Right lobe of liver (tissue), 6 donors: ENCODE measurements around the gene GAD1. TPM values are rescaled to one million over a fixed set of nuclear protein-coding genes. Genes with fewer than 3 reads are reported as not detected.

Source experiments
- ATAC-seq, 4 donors: fragments of 200-7000 bp; cut with Tn5 transposase; one replicate each; pipeline ENCODE4 v1.9.1; 2020; ENCODE audit warnings: mild to moderate bottlenecking in 4 of 4, moderate library complexity in 4 of 4
- DNase-seq, 3 donors: peaks; one replicate each; pipeline ENCODE4 v3.0.0-alpha.2; 2020
- H3K27ac ChIP-seq, 3 donors: fragments of 200-600 bp; one replicate each; pipeline ENCODE4 v1.8.0; 2022
- H3K27me3 ChIP-seq, 2 donors: fragments of 200-600 bp; one replicate each; pipeline ENCODE4 v1.8.0; 2022
- H3K36me3 ChIP-seq, 4 donors: fragments of 200-600 bp; sonication (generic) in 1 of 4; one replicate each; pipeline versions ENCODE4 v1.5.1 to v1.8.0; 2017 to 2022; ENCODE audit warnings: control low read depth in 1 of 4
- H3K4me1 ChIP-seq, 4 donors: fragments of 200-600 bp; sonication (generic) in 1 of 4; one replicate each; pipeline versions ENCODE4 v1.5.1 to v1.8.0; 2017 to 2022; ENCODE audit warnings: control low read depth in 1 of 4
- H3K4me3 ChIP-seq, 3 donors: fragments of 200-600 bp; one replicate each; pipeline ENCODE4 v1.8.0; 2022
- H3K9me3 ChIP-seq, 4 donors: fragments of 200-600 bp; sonication (generic) in 1 of 4; one replicate each; pipeline versions ENCODE4 v1.5.1 to v1.8.0; 2017 to 2022; ENCODE audit warnings: control low read depth in 1 of 4
- POLR2A ChIP-seq: fragments of 450-650 bp; IDR thresholded peaks from one replicate; pipeline ENCODE4 v1.6.1; 2017; ENCODE audit warnings: antibody characterized with exemption, mild to moderate bottlenecking
- WGBS: methylation state at CpG from one replicate; pipeline ENCODE4 v1.1.6; 2018; ENCODE audit warnings: low coverage, low lambda C conversion rate; ENCODE audit not compliant: insufficient coverage; ENCODE audit errors: missing lambda C conversion rate; 5-methylcytosine and 5-hydroxymethylcytosine counted together
- intact Hi-C, 2 donors: fragments of 100-400 bp; cut with DNase I; formaldehyde crosslinking; loops; one replicate each; pipeline versions ENCODE4 v1.11.2 to v1.14.1; 2022
- total RNA-seq, 6 experiments: library from RNA; depleted of rRNA in 2 of 6; stranded (reverse); fragments of >200 nt in 2 of 6; fragmentation: NEBNext Ultra II Directional in 3 of 6; extraction: Animal tissue kit (Norgen Biotek cat#: 25700) in 3 of 6; gene quantifications; one replicate each; pipeline versions ENCODE4 v1.1.0 to v1.2.4, GENCODE V29; 2016 to 2023
- TF ChIP-seq, protein P1 (sequence below), 4 donors: fragments of 200-600 bp in 3 of 4; fragments of 450-650 bp in 1 of 4; IDR thresholded peaks; one replicate each; pipeline versions ENCODE4 v1.5.1 to v1.8.0; 2016 to 2022; ENCODE audit warnings: antibody characterized with exemption in 4 of 4, mild to moderate bottlenecking in 2 of 4
- donor health status: DM: no; HTN: yes; CAD: no.
- donor health status: DM: no; HTN: no; CAD: no.
- donor health status: DM: no; HTN: no; CAD: no.
- donor health status: DM: no; HTN: yes; CAD: no.
- donor health status: DM: no; HTN: yes; CAD: no.

GAD1 gene
- total RNA-seq, 6 experiments from 2014 or later, result not detected

- intact Hi-C loops, result no loop called here
- ATAC-seq, result no peak
- Histone ChIP-seq H3K27ac (no peak overlapping the region), H3K27me3 (no peaks in the 10 kb centered on the region), H3K4me1 (peaks cover 0 to 4% (median 0%) of the 10 kb centered on the region in 4 donors), H3K36me3 (no peaks in the 10 kb centered on the region), H3K9me3 (no peaks in the 10 kb centered on the region), H3K4me3 (no peak overlapping the region)
- no peak for DNase-seq
- no peak for TF ChIP-seq POLR2A
- TF ChIP-seq, protein P1, sequence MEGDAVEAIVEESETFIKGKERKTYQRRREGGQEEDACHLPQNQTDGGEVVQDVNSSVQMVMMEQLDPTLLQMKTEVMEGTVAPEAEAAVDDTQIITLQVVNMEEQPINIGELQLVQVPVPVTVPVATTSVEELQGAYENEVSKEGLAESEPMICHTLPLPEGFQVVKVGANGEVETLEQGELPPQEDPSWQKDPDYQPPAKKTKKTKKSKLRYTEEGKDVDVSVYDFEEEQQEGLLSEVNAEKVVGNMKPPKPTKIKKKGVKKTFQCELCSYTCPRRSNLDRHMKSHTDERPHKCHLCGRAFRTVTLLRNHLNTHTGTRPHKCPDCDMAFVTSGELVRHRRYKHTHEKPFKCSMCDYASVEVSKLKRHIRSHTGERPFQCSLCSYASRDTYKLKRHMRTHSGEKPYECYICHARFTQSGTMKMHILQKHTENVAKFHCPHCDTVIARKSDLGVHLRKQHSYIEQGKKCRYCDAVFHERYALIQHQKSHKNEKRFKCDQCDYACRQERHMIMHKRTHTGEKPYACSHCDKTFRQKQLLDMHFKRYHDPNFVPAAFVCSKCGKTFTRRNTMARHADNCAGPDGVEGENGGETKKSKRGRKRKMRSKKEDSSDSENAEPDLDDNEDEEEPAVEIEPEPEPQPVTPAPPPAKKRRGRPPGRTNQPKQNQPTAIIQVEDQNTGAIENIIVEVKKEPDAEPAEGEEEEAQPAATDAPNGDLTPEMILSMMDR (IDR thresholded peaks at IDR 0.05), result no peak
Observed at GRCh38 chr2:170772295-170772694, 44.4 kb upstream of the GAD1 start.

DNA sequence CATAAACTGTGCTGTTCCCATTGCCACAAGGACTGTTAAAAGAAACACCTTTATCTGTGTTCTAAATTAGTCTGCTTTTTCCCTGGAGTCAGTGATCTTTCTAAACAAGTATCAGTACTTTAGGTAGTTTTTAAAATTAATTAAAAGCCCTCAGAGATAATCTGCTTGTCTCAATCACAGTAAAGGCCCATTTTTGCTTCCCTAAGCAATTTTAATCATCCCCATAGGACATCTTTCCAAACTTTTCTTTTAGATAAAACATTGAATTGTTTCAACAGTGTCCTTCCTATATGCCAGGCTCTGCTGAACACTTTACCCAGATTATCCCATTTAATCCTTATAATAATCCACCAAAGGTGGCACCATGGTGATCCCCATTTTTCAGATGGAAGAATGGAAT is 42.6 kb upstream of the GAD1 start:
- DNase-seq (no peak), ATAC-seq (no peak)
- TF ChIP-seq, protein P1 (IDR thresholded peaks at IDR 0.05), result no peak
- no peak for TF ChIP-seq POLR2A
- no peaks in the 10 kb centered on the region for H3K27me3 ChIP-seq
- no peaks in the 10 kb centered on the region for H3K36me3 ChIP-seq
- no peak overlapping the region for H3K27ac ChIP-seq
- H3K4me1 ChIP-seq, result peaks cover 0 to 4% (median 0%) of the 10 kb centered on the region in 4 donors
- H3K4me3 ChIP-seq, result no peak overlapping the region
- intact Hi-C loops, result no loop called here
- no peaks in the 10 kb centered on the region for H3K9me3 ChIP-seq

DNA sequence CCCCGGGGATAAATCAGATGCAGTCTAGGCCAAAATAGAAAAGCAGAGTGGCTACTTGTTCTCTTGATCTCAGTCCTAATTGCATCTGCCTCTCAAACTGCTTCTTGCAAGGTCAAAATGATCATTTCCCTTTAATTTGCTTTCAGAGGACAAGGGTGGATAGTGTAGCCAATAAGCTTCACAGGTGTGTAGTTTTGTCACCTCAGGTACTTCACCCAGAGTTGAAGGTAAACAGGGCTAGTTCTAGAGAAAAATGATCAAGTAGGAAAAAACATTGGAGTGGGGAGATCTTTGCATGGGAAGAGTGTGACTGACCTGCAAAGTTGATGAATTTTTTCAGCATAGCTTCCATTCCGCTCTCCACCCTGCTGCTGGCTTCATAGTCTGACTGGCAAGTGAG is 37.8 kb upstream of the GAD1 start:
- Histone ChIP-seq H3K27ac (no peak overlapping the region), H3K27me3 (no peaks in the 10 kb centered on the region), H3K9me3 (no peaks in the 10 kb centered on the region), H3K36me3 (no peaks in the 10 kb centered on the region), H3K4me1 (no peaks in the 10 kb centered on the region), H3K4me3 (no peak overlapping the region)
- intact Hi-C loops, result no loop called here
- no peak for ATAC-seq
- no peak for DNase-seq
- no peak for TF ChIP-seq POLR2A
- TF ChIP-seq, protein P1 (IDR thresholded peaks at IDR 0.05), result no peak
- WGBS, result 32% methylated on average over 2 of the region's 2 CpGs

DNA sequence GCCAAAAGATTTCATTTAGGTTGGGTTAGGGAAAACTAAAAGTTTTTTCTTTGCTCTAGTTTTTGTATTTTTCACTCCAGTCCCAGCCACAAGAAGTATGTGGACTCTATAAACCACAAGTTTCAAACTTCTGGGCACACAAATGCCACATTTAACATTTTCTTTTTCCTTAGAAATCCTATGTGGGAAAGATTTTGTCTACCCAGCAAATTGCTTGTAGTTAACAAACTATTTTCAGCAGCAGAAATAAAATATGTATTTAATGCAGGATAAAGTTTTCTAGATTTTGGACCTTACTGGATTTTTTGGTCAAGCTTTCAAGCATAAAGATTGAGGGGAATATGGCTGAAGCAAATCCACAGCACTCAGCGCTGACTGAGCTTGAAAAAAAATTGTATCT is 37.4 kb upstream of the GAD1 start:
- Histone ChIP-seq H3K36me3 (no peaks in the 10 kb centered on the region), H3K27ac (no peak overlapping the region), H3K27me3 (no peaks in the 10 kb centered on the region), H3K4me1 (no peaks in the 10 kb centered on the region), H3K9me3 (no peaks in the 10 kb centered on the region), H3K4me3 (no peak overlapping the region)
- TF ChIP-seq, protein P1 (IDR thresholded peaks at IDR 0.05), result no peak
- no peak for TF ChIP-seq POLR2A
- ATAC-seq, result no peak
- DNase-seq, result no peak
- intact Hi-C loops, result no loop called here
- WGBS, result 92% methylated on average over 1 of the region's 1 CpG

- ATAC-seq (no peak), DNase-seq (no peak)
- no peaks in the 10 kb centered on the region for H3K27me3 ChIP-seq
- H3K36me3 ChIP-seq, result no peaks in the 10 kb centered on the region
- H3K9me3 ChIP-seq, result no peaks in the 10 kb centered on the region
- 74% methylated on average over 2 of the region's 2 CpGs for WGBS
- intact Hi-C loops, result no loop called here
- H3K27ac ChIP-seq, result no peak overlapping the region
- H3K4me3 ChIP-seq, result no peak overlapping the region
- TF ChIP-seq POLR2A, result no peak
- TF ChIP-seq, protein P1 (IDR thresholded peaks at IDR 0.05), result no peak
- no peaks in the 10 kb centered on the region for H3K4me1 ChIP-seq
Observed at GRCh38 chr2:170782673-170783072, 34.0 kb upstream of the GAD1 start.
